Mammary epithelial cell (primary cell): Measurements from ENCODE around the gene THPO.

ENCODE experiments used
- CTCF ChIP-seq, 2 donors: IDR thresholded peaks in 1 of 2; conservative IDR thresholded peaks in 1 of 2; 2 replicates each; pipeline ENCODE4 v1.5.1; 2011 to 2012; ENCODE audit warnings: inconsistent platforms in 2 of 2, low read length in 2 of 2, mild to moderate bottlenecking in 2 of 2, control low read depth in 1 of 2, low read depth in 1 of 2; ENCODE audit not compliant: insufficient read depth in 1 of 2; ENCODE audit errors: extremely low read depth in 1 of 2
- EZH2 ChIP-seq: IDR thresholded peaks from 2 replicates; pipeline ENCODE4 v1.6.1; 2012; ENCODE audit warnings: low read length, inconsistent platforms, borderline replicate concordance

DNA sequence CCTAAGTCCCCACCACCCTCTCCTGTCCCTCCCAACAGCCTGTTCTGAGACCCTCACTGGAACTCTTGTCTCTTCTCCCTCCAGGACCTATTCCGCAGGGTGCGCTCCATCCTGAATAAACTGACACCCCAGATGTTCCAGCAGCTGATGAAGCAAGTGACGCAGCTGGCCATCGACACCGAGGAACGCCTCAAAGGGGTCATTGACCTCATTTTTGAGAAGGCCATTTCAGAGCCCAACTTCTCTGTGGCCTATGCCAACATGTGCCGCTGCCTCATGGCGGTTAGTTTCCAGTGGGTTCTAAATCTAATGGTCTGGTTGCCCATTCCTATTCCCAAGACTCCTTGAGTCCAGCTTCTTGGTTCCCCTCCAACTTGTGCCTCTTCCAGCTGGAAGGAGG is 54.3 kb downstream of the THPO start:
- TF ChIP-seq EZH2 (no peak), CTCF (conservative IDR thresholded peaks at IDR 0.05 in 1 of 2, IDR thresholded peaks at IDR 0.05 in 1 of 2; ENCODE audit: extremely low read depth in 1 of 2, insufficient read depth in 1 of 2, low read depth in 1 of 2, low read length in 2 of 2) (no peak)
